ENCODE measurements around the gene ZDHHC21.

- TF ChIP-seq, protein P1, sequence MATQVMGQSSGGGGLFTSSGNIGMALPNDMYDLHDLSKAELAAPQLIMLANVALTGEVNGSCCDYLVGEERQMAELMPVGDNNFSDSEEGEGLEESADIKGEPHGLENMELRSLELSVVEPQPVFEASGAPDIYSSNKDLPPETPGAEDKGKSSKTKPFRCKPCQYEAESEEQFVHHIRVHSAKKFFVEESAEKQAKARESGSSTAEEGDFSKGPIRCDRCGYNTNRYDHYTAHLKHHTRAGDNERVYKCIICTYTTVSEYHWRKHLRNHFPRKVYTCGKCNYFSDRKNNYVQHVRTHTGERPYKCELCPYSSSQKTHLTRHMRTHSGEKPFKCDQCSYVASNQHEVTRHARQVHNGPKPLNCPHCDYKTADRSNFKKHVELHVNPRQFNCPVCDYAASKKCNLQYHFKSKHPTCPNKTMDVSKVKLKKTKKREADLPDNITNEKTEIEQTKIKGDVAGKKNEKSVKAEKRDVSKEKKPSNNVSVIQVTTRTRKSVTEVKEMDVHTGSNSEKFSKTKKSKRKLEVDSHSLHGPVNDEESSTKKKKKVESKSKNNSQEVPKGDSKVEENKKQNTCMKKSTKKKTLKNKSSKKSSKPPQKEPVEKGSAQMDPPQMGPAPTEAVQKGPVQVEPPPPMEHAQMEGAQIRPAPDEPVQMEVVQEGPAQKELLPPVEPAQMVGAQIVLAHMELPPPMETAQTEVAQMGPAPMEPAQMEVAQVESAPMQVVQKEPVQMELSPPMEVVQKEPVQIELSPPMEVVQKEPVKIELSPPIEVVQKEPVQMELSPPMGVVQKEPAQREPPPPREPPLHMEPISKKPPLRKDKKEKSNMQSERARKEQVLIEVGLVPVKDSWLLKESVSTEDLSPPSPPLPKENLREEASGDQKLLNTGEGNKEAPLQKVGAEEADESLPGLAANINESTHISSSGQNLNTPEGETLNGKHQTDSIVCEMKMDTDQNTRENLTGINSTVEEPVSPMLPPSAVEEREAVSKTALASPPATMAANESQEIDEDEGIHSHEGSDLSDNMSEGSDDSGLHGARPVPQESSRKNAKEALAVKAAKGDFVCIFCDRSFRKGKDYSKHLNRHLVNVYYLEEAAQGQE (IDR thresholded peaks at IDR 0.05; ENCODE audit: insufficient read depth in 1 of 2, low read depth in 2 of 2, low read length in 2 of 2): no peak
- TF ChIP-seq FOXP2 (optimal IDR thresholded peaks at IDR 0.05; ENCODE audit: borderline replicate concordance, extremely low read depth, extremely low read length, insufficient read depth) (no peak), SIN3A (IDR thresholded peaks at IDR 0.05; ENCODE audit: borderline replicate concordance, insufficient read depth, low read length) (no peak)
These were observed 52.3 kb downstream of the ZDHHC21 start for GRCh38 chr9:14640967-14641366.

Data from PFSK-1 (cell line).